ENCODE results near the gene EPS8.

The EPS8 gene

DNA sequence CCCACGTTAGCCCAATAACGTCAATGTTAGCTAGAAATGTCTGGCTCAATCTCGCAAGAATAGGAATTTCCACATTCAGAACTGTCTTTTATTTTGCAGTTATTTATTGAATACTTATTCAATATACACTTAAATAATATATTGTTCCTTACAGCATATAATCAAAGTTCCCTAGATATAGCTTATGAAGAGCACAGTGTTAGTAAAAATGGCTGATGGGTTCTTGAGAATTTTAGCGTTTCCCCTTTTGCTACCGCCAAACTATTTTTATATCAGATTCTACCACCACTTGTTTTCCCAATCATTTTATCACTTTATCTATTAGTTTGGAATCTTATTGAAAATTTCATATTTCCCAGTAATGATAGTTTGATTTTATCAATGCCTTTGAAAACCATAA lies 12.7 kb downstream of the EPS8 start:
- no peak overlapping the region for H3K4me3 ChIP-seq (ENCODE audit: low read depth, low read length)
- no peak for DNase-seq (ENCODE audit: low read depth)
- TF ChIP-seq, protein P1, sequence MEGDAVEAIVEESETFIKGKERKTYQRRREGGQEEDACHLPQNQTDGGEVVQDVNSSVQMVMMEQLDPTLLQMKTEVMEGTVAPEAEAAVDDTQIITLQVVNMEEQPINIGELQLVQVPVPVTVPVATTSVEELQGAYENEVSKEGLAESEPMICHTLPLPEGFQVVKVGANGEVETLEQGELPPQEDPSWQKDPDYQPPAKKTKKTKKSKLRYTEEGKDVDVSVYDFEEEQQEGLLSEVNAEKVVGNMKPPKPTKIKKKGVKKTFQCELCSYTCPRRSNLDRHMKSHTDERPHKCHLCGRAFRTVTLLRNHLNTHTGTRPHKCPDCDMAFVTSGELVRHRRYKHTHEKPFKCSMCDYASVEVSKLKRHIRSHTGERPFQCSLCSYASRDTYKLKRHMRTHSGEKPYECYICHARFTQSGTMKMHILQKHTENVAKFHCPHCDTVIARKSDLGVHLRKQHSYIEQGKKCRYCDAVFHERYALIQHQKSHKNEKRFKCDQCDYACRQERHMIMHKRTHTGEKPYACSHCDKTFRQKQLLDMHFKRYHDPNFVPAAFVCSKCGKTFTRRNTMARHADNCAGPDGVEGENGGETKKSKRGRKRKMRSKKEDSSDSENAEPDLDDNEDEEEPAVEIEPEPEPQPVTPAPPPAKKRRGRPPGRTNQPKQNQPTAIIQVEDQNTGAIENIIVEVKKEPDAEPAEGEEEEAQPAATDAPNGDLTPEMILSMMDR (IDR thresholded peaks at IDR 0.05; ENCODE audit: control insufficient read depth, extremely low read depth, insufficient read depth) = no peak

DNA sequence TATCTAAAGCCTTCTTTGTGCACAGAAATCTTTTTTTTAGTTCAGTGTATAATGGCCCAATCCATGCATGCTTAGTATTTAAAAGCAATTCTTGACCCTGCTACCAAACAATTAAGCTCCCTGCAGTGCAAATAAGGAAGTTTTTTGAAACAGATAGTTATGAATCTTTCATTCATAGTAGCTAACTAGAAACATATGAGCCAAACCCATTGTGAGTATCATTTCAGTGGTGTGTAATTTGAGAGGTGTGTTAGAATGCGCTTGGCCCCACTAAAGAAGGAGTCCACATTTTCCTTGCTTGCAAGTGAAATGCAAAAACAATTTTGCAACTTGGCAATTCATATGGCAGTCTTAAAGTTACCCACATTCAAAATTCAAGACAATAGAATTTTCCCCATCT lies 14.4 kb downstream of the EPS8 start:
- H3K4me3 ChIP-seq (ENCODE audit: low read depth, low read length) = no peak overlapping the region
- TF ChIP-seq, protein P1 (IDR thresholded peaks at IDR 0.05; ENCODE audit: control insufficient read depth, extremely low read depth, insufficient read depth) = no peak
- no peak for DNase-seq (ENCODE audit: low read depth)

DNA sequence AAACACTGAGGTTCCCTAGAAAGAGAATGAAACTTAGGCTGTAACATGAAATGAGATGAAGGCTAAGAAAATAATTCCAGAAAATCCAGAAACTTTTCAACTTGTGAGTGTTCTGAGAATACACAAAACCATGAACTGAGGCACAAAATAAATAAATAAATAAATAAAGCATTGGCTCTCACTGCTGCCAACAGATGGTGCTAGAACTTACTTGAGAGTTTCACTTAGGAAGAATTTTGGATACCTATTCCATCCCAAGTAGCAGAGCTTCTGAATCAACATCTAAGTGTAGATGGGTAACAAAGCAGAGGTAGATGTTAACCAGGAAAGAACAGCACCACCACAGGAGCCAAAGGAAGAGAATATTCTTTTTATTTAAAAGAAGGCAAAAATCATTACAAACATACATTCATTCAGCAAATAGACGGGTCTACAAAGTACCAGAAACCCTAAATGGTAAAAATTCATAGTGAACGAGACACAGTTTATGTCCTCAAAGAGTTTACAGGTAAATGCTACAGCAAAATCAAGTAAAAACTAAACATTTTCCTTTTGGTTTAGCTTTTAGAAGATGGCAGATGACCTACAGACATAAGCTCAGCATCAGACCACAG lies 16.7 kb downstream of the EPS8 start:
- TF ChIP-seq, protein P1 (IDR thresholded peaks at IDR 0.05; ENCODE audit: control insufficient read depth, extremely low read depth, insufficient read depth) = peak; percentile 51
- peak; percentile 27 for DNase-seq (ENCODE audit: low read depth)
- H3K4me3 ChIP-seq (ENCODE audit: low read depth, low read length) = no peak overlapping the region

DNA sequence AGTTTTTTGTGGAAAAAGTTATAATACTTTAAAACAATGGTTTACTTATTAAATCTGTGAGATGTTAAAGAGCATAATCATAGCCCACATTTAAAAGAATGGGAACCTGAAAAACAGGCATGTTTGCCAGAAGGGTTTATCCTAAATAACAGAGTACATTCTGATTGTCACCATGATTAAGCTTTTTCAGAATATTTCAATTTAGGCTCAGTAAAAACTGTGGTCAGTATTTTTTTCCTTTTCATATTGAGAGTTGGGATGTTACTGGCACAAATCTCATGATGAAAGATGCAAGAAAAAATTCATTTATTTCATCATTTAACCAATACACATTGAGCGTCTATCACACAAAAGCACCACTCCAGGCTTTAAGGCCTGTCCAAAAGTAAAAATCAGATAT lies 18.6 kb downstream of the EPS8 start:
- TF ChIP-seq, protein P1 (IDR thresholded peaks at IDR 0.05; ENCODE audit: control insufficient read depth, extremely low read depth, insufficient read depth) = no peak
- no peak for DNase-seq (ENCODE audit: low read depth)
- H3K4me3 ChIP-seq (ENCODE audit: low read depth, low read length) = no peak overlapping the region

DNA sequence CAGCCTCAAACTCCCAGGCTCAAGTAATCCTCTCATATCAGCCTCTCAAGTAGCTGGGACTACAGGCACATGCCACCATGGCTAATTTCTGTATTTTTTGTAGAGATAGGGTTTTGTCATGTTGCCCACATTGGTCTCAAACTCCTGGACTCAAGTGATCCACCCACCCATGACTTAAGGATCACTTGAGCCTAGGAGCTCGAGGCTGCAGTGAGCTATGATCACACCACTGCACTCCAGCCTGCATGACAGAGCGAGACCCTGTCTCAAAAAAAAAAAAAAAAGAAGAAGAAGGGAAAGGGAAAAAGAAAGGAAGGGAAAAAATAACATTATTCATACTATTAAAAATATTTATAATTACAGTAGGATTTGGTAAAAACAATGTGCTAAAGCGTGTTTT lies 19.2 kb downstream of the EPS8 start:
- no peak for DNase-seq (ENCODE audit: low read depth)

DNA sequence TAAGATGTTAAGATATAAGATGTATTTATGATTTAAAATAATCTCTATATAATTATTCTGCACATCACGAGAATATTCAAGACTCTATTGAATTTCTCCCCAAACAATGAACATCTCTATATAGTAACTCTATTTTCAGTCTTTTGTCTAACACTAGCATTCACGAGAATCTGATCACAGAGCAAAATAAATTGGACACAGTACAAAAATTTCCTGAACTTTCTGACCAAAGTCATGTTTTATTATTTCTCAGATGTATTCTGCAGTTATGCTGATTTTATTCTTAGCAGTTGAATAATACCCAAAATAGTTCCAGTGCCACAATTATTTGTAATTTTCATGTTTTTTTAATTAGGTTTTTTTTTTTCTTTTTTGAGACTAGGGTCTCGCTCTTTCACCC lies 19.6 kb downstream of the EPS8 start:
- TF ChIP-seq, protein P1 (IDR thresholded peaks at IDR 0.05; ENCODE audit: control insufficient read depth, extremely low read depth, insufficient read depth) = no peak
- DNase-seq (ENCODE audit: low read depth) = no peak
- no peak overlapping the region for H3K4me3 ChIP-seq (ENCODE audit: low read depth, low read length)

More for the DNA sequence above, 19.2 kb downstream of the EPS8 start:
- H3K4me3 ChIP-seq (ENCODE audit: low read depth, low read length) = no peak overlapping the region
- TF ChIP-seq, protein P1 (IDR thresholded peaks at IDR 0.05; ENCODE audit: control insufficient read depth, extremely low read depth, insufficient read depth) = no peak

DNA sequence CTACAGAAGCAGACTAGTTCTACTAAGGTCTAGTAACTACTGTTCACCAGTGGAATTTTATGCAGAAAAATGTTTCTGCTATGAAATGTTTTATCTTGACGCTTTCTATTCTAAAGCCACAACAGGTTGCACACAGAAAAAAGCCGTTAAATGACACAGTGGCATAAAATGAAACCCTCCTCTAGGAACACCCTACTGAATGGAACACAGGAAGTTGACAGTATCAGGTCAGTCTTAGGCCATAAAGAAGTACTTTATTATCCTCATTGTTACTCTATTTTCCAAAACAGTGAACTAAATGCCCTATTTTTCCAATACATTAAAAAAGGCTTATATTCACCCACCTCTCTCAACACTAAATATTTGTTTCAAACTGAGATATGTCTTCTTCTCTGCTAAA lies 21.9 kb downstream of the EPS8 start:
- TF ChIP-seq, protein P1 (IDR thresholded peaks at IDR 0.05; ENCODE audit: control insufficient read depth, extremely low read depth, insufficient read depth) = no peak
- H3K4me3 ChIP-seq (ENCODE audit: low read depth, low read length) = no peak overlapping the region

More for the DNA sequence above, 21.9 kb downstream of the EPS8 start:
- DNase-seq (ENCODE audit: low read depth) = no peak

Data from LNCaP clone FGC (cell line).